ENCODE results near the gene RAI1. TPM values are rescaled to one million over a fixed set of nuclear protein-coding genes. Genes with fewer than 3 reads are reported as not detected.

RAI1 gene
- total and polyA plus RNA-seq, 2 of the 8 experiments (the other 6 are each of a cell fraction or from before 2014, with no cell fraction given): 0.39 to 1.2 TPM

DNA sequence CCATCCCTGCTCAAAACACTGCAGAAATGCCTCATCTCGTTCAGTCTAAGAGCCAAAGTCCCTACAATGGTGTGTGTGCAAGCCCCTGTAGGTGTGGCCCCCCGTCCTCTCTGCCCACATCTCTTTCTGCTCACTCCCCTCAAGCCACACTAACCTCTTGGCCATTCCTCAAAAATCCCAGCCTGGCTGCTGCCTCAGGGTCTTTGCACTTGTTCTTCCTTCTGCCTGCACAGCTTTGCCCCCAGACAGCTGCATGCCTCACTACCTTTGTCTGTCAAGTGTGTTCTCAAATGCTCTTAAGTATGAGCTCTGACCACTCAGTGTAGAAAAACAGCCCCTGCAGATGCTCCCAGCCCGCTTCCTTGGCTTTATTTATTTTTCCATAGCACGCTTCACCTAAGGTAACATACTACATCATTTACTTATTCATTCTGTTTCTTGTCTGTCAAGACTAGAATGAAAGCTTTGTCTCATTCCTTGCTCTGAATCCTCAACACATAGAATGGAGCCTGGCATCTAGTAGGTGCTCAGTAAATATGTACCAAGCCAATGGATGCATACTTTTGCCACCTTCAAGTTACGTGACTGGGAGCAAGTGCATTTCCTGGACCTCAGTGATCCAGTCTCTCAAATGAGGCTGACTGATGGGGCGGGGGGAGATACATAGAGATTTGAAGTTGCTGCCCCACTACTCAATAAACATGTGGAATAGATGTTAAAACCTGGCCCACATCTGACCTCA lies 38.1 kb downstream of the RAI1 start:
- H3K4ac ChIP-seq (replicated peaks; ENCODE audit: insufficient read length, low read depth, low read length): no peak overlapping the region
- H3K23me2 ChIP-seq (ENCODE audit: low read depth, low read length): peaks cover 5% of the 10 kb centered on the region; the same call in 1 of the 2 replicates
- H4K91ac ChIP-seq (replicated peaks; ENCODE audit: insufficient read length, low read length): no peak overlapping the region
- no peak overlapping the region for H3K18ac ChIP-seq (ENCODE audit: extremely low read depth, low read length)
- no peak overlapping the region for H2BK12ac ChIP-seq (ENCODE audit: low read depth, low read length)
- peaks cover 0 to 18% (median 6%) of the 10 kb centered on the region in 4 experiments; a peak in 5 of 7 replicates for H3K4me1 ChIP-seq (replicated peaks in 1 of 4; ENCODE audit: control insufficient read depth in 3 of 4, insufficient read depth in 4 of 4, low read length in 3 of 4)
- no peak overlapping the region for H3K56ac ChIP-seq (replicated peaks; ENCODE audit: insufficient read length, low read depth, low read length)
- no peak overlapping the region for H2AK5ac ChIP-seq (ENCODE audit: low read depth, low read length)
- no peak overlapping the region for H3K9ac ChIP-seq (replicated peaks in 1 of 4; ENCODE audit: extremely low read depth in 1 of 4, low read depth in 3 of 4, low read length in 3 of 4)
- no peak overlapping the region for H4K5ac ChIP-seq (ENCODE audit: insufficient read length, low read depth, low read length)
- H2BK120ac ChIP-seq (replicated peaks; ENCODE audit: low read depth, low read length): no peak overlapping the region
- FAIRE-seq (no peak), DNase-seq (ENCODE audit: low read depth in 1 of 2, low spot score in 2 of 2) (no peak)
- H3K14ac ChIP-seq (ENCODE audit: insufficient read length): no peak overlapping the region
- no peak overlapping the region for H3K4me3 ChIP-seq (ENCODE audit: extremely low read depth in 1 of 4, insufficient read depth in 2 of 4, low read depth in 3 of 4, low read length in 4 of 4)
- no peak overlapping the region for H2BK15ac ChIP-seq (ENCODE audit: low read length)
- H3K36me3 ChIP-seq (ENCODE audit: control insufficient read depth in 2 of 4, insufficient read depth in 4 of 4, low read length in 3 of 4): peaks cover 0 to 3% (median 0%) of the 10 kb centered on the region in 4 experiments; a peak in 1 of 8 replicates
- ChIA-PET CTCF (ENCODE audit: partially characterized antibody) (interaction anchor here (0.7 to 1.1 kb wide), 4 partner anchors 11 to 55 kb away, joined by 3 to 6 read pairs (median 4); no protein-coding TSS in a partner anchor), POLR2A (ENCODE audit: partially characterized antibody) (interaction anchor here (0.7 kb wide), 1 partner anchor 17 kb away, joined by 3 read pairs; no protein-coding TSS in a partner anchor)
- no peaks in the 10 kb centered on the region for H3K79me2 ChIP-seq (ENCODE audit: control insufficient read depth in 1 of 2, insufficient read depth in 2 of 2, low read length in 2 of 2)
- H2BK20ac ChIP-seq (ENCODE audit: low read length): no peak overlapping the region
- H4K20me1 ChIP-seq (replicated peaks in 1 of 2; ENCODE audit: control insufficient read depth in 1 of 2, insufficient read depth in 2 of 2, low read length in 2 of 2): peaks cover 11 to 25% of the 10 kb centered on the region in 2 experiments
- no peaks in the 10 kb centered on the region for H3K79me1 ChIP-seq (ENCODE audit: low read depth, low read length)
- H3K9me3 ChIP-seq (ENCODE audit: insufficient read depth in 2 of 2, low read depth in 1 of 2, low read length in 1 of 2): no peaks in the 10 kb centered on the region
- no peak overlapping the region for H3K23ac ChIP-seq (ENCODE audit: insufficient read length)
- TF ChIP-seq EZH2 (IDR thresholded peaks at IDR 0.05; ENCODE audit: low read depth, low read length, severe bottlenecking) (peak; percentile 48), EP300 (IDR thresholded peaks at IDR 0.05; ENCODE audit: borderline replicate concordance in 1 of 2, low read depth in 2 of 2, low read length in 2 of 2) (no peak), SP4 (IDR thresholded peaks at IDR 0.05; ENCODE audit: low read length) (no peak)
- H3K4me2 ChIP-seq (ENCODE audit: insufficient read depth in 1 of 2, low read depth in 2 of 2, low read length in 2 of 2): no peak overlapping the region
- no peak overlapping the region for H2AFZ ChIP-seq (ENCODE audit: low read length)
- WGBS, 2 experiments (ENCODE audit: extremely low coverage in 1 of 2, insufficient coverage in 1 of 2, insufficient read length in 1 of 2, insufficient replicate concordance in 2 of 2, low coverage in 1 of 2, low lambda C conversion rate in 2 of 2, missing lambda C conversion rate in 1 of 2): 76% methylated on average over 6 of the region's 6 CpGs; no CpG with 5 or more reads in 1 of the 2 experiments
- H2BK5ac ChIP-seq (ENCODE audit: low read depth, low read length): no peak overlapping the region
- H4K8ac ChIP-seq (ENCODE audit: extremely low read depth, insufficient read depth, low read length): no peak overlapping the region
- peaks cover 66 to 97% (median 97%) of the 10 kb centered on the region in 4 experiments for H3K27me3 ChIP-seq (replicated peaks in 1 of 4; ENCODE audit: control insufficient read depth in 3 of 4, extremely low read depth in 1 of 4, insufficient read depth in 3 of 4, low read length in 3 of 4)
- H3K27ac ChIP-seq (ENCODE audit: low read depth, low read length): no peak overlapping the region

All from H1 (cell line).